HG02678 (cell line): ENCODE measurements around the gene NAALADL2.
"Not testable (repeated sequence)": the region's sequence is repeated elsewhere in the genome, so short reads cannot be mapped to it uniquely, and the experiment has no call there.

Experiments used
- ATAC-seq: cut with Tn5 transposase; IDR thresholded peaks from one replicate; pipeline ENCODE4 v1.9.1; 2021; ENCODE audit warnings: mild to moderate bottlenecking, moderate library complexity; ENCODE audit not compliant: unreplicated experiment

The NAALADL2 gene

GRCh38 chr3:175068587-175068986 is 209.5 kb downstream of the NAALADL2 start:
- no peak for ATAC-seq

DNA sequence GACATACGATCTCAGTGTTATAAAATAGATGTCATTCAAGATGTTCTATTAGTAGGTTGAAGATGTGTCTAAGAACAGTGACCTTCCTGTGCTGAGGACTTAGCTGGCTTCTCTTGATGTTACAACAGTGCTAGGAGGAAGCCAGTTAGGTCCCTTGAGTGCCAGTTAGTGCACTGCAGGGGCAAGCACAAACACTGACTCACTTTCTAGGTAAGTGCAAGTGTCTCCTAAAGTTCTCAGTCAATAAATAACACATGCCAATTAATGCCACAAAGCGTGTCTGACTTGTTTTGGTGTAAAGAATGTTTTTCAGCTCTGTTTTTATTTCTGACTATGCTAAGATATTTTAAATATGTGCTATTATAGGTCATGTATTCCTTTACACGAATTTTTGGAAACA is 211.8 kb downstream of the NAALADL2 start:
- no peak for ATAC-seq

GRCh38 chr3:175073219-175073905 is 214.2 kb downstream of the NAALADL2 start:
- no peak for ATAC-seq

DNA sequence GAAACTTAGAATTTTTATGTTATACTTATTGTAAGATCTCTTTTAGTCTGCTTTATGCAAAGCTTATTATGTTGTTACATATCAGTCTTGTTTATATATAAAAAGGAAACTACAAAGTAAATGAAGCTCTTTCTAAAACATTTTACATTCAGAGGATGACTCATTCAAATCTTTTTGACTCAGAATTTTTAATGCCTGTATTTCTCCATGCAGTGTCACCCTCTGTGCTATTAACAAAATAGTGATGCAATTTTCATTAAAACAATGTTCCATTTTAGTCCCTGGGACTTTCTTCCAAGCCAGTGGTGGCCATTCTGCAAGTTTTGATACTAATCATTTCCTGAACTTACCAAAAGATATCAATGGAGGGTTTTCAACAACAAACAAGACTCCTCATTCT is 216.1 kb downstream of the NAALADL2 start:
- no peak for ATAC-seq

DNA sequence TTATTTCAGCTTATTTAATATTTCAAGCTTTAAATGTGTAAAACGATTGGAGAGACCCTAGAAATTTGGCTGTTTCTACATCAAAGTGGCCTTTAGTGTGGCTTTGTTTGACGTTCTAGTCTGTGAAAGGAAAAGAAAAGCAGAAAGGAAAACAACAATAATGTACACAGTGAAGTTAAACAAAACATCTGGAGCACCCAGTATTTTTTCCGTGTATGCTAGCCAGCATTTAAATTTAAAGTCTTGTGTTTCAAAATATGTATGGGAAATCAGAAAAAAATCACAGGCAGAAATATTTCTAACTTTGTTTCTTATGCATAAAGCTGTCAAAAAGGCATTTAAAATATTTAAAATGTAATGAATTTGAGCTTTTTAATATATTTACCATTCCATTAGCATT is 218.1 kb downstream of the NAALADL2 start:
- no peak for ATAC-seq

- no peak for ATAC-seq
These were observed 223.5 kb downstream of the NAALADL2 start for GRCh38 chr3:175082631-175083030.

DNA sequence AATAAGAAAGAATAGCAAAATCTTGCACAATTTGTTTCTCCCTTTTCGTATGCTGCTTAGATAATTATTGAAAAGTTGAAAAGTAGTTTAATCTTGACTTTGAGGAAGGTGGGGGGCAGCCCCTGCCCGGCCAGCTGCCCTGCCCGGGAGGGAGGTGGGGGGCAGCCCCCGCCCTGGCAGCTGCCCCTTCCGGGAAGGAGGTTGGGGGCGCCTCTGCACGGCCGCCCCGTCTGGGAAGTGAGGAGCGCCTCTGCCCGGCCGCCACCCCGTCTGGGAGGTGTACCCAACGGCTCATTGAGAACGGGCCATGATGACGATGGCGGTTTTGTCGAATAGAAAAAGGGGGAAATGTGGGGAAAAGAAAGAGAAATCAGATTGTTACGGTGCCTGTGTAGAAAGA is 228.0 kb downstream of the NAALADL2 start:
- ATAC-seq, result not testable (repeated sequence)

DNA sequence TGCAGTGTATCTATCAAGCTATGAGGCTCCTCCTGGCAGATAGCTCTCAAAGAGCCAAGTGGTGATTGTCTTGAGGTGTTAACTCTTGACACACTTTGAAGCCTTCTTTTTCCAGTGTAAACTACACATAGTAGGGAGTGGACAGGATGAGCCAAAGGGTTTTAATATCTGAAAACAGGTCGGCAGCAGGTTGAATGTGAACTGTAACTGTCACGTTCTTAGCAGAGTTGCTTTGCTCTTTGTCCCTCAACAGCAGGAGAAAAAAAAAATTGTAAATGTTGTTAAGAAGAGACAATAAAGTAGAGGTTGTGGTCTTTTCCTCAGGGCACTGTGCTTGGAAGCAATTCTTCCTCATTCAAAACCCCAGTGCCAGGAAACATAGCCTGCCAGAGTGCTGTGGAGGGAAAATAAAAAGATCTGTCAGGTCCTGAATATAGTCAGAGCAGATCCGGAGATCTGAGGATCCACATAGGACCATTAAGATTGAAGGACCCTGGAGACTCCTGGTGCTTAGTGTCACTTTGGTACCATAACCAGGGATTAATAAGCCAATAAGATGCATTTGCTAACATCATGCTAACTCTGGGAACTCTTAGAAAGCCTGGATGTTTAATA is 229.7 kb downstream of the NAALADL2 start:
- no peak for ATAC-seq

DNA sequence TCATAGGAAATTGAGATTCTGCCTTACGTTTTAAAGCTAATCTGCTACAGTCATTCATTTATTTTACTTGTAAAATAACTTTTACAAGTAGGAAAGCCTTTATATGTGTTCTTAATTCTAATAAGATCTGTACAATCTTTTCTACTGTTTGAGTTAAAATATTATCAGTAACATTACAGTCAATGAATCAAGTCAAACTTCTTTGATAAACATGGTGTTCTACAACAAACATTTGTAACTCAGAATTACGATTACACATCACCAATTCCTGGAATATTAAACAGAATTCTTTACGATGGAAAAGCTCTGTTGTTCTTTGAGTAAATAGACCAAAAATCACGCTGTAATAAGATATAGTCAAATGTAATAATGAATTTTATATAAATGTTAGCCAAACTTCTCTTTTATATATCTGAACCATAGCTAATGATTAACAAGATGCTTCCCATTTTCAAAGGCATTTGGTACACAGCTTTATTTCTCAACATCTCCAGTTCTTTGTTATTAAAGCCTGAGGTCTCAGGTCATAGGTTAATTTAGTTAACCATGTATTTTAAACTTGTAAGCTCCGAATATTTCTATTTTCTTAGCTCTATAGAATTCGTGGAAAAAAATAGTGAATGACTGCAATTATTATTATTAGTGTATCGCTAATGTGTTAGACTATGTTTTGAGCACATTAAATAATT is 232.4 kb downstream of the NAALADL2 start:
- no peak for ATAC-seq

- no peak for ATAC-seq
These were observed 234.6 kb downstream of the NAALADL2 start for GRCh38 chr3:175093748-175094147.

GRCh38 chr3:175094344-175094743 is 235.2 kb downstream of the NAALADL2 start:
- no peak for ATAC-seq

GRCh38 chr3:175098644-175099043 is 239.5 kb downstream of the NAALADL2 start:
- ATAC-seq, result no peak

DNA sequence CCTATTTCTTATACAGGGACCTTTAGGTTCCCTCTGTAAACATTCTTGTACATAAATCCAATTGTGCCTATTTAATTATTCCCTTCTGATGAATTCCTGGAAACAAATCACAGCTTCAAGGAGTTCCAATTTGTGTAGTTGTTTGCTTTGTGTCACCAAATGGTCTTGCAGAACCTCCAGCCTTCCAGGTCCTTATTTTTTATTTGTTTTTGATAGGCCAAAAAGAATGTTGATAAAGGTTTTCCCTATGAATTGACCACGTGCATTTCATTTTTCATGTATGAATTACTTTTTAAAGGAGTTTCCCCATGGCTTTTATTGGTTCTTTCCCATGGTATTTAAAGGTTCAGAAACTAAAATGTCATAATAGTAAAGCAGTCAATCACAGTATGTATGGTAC is 243.0 kb downstream of the NAALADL2 start:
- no peak for ATAC-seq

DNA sequence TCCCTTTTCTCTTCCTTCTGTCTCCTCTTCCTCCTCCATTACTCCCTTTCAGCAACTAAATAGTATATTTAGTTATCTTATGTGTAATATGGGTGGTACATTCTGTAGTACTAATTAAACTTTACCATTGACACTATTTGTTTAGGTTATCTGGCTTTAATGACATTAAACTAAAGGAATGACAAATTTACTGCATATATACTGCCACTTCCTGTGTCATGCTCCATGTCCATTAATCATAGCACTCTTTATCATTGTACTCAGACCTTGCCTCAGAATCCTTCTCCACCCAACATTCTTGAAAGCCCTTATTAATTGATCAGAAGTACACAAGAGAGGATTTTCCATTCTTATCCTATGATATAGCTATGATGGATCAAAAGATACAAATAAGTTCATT is 244.2 kb downstream of the NAALADL2 start:
- no peak for ATAC-seq

DNA sequence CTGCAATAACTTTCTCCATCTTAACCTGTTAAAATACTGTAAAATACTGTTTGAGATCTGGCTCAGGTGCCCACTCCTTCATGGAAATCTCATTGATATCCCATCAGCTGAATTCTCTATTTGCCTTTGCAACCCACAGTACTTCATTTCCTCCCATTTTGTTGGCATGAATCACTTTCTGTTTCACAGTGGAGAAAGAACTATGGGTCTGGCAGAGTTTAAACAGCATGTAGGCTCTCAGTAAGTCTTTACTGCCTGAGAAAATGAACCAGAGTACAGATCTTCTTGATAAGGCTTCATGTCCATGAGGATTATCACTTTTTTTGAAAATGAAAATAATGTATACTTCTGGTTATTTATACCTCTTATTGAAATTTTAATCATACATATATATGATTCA is 245.9 kb downstream of the NAALADL2 start:
- no peak for ATAC-seq

DNA sequence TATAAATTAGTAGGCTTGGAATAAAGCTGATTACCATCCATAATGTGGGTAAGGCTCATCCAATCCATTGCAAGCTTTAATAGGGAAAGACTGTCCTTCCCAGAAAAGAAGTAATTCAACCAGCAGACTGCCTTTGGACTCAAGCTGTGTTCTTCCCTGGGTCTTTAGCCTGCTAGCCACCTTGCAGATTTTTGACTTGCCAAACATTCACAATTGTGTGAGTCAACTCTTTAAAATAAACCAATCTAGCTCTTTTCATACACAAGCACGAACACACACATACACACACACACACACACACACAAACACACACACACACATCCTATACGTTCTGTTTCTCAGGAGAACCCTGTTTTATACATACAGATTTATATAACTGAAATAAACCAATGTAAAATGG is 248.1 kb downstream of the NAALADL2 start:
- ATAC-seq, result no peak

DNA sequence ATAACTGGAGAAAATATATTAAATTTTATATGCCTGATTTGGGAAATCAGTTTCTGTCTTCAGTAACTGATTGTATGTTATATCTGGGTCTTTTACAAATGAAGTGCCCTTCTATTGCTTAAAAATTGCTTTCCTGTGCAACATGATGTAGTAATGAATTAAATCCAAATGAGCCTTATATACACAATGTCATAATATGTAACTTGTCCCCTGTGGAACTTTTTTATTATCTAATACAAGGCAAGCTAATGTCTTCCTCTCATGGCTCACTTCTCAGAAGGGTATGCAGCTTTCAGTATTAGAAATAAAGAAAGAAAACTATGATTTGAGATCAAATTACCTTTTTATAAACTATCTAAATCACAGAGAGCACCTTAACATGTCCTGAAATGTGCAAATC is 248.9 kb downstream of the NAALADL2 start:
- ATAC-seq, result no peak

DNA sequence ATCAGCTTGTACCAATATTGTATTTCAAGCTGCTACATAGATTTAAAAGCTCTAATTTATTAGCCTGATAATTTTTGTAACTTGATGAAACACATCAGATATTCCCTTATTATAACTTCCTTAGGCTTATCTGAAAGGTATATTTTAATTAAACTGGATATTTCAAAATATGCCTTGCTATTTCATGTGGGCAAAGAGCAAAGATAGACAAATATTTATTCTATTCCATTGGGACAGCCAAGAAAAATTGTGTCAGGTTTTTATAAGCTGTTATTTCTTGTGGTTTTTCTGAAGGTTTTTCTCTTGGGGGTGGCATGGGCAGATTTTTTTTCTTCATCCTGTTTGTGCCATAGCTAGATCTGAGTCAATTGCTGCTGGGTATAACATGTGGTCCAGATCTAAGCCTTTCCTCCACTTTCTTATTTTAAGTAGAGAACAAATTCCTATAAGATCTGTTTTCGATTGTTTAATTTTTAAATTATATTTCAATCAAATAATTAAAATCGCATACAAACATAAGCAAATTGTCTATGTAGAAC is 249.5 kb downstream of the NAALADL2 start:
- ATAC-seq, result no peak

- ATAC-seq, result no peak
These were observed 251.9 kb downstream of the NAALADL2 start for GRCh38 chr3:175111036-175111435.

DNA sequence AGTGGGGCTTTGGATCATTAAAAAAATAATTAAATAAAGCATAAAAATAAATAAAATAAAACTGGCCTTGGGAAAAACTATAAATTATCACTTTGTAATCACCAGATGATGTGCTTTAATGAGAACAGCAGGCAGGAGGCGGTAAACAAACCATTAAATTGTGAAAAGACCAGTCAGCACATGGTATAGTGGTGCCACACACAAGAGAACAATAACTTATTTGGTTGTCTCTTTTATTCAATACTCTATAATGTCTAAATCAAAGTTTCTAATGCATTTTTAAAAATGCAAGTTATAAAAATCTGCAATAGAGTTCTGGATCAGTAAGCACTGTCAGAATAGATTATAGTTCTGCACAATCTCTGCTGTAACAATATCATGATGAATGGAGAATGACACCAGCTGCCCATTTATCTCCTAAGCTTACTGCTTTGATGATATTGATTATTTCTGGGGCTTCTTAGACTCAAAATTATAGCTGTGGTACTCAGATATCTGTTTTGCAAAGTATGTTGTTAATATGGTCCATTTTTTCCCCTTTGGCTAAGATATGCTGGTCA is 259.3 kb downstream of the NAALADL2 start:
- no peak for ATAC-seq

- ATAC-seq, result no peak
These were observed 262.1 kb downstream of the NAALADL2 start for GRCh38 chr3:175121225-175121624.
